Raji (cell line): ENCODE results near the gene PRR29.

Source experiments
- POLR2A ChIP-seq: IDR thresholded peaks from 2 replicates; pipeline ENCODE4 v1.6.1; 2011; ENCODE audit warnings: low read depth, low read length, control low read depth; ENCODE audit not compliant: insufficient read depth

PRR29 gene

DNA sequence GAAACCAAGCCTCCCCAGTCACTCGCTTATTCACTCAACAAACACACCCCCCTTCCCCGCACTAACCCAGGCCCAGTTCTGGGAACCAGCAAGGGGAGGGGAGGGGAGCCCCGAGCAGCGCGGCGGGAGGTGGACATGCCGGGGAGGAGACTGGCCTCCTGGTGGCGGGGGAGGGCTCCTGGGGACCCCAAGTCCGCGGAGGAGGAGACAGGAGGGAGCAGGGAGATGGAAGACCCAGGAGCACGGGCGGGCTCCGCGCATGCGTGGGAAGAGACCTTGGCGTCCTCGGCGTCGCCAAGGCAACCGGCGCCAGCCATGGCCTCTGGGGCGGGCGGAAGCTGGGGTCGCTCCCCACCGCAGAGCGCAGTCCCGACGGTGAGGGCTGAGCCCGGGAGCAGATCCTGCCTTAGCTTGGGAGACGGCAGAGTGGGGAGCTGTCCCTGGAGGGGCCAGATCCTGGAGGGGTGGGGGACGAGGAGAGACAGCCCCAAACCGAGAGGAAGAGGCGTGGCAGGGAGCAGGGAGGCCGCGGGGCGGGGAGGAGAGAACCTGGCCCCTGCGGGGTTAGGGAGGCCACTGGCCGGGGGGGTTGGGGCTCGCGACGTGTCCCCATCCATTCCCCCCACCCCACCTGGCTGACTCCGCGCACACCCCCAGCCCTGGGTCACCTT is at the start of gene PRR29:
PRR29 (plus strand) TSS at position 302 of the 671 bp plus-strand sequence; CDS start at position 316, 14 bp downstream.
- no peak for TF ChIP-seq POLR2A

DNA sequence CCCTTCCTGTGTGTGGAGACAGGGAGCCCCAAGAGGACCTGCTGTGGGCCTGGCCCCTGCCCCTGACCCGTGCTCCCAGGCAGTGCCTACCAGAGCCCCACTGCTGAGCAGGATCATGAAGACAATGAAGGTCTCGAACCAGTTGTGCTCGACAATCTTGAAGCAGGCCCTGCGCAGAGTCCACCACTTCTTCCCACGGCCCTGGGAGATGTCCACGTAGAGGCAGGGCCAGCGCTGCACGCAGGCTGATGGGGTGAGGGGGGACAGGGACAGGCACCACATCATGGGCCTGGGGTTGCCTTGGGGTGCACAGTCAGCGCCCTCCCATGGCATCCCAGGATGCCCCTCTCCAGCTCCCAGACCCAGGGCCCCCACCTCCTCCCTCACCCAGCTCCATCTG is 49.6 kb upstream of the PRR29 start:
- TF ChIP-seq POLR2A, result no peak

DNA sequence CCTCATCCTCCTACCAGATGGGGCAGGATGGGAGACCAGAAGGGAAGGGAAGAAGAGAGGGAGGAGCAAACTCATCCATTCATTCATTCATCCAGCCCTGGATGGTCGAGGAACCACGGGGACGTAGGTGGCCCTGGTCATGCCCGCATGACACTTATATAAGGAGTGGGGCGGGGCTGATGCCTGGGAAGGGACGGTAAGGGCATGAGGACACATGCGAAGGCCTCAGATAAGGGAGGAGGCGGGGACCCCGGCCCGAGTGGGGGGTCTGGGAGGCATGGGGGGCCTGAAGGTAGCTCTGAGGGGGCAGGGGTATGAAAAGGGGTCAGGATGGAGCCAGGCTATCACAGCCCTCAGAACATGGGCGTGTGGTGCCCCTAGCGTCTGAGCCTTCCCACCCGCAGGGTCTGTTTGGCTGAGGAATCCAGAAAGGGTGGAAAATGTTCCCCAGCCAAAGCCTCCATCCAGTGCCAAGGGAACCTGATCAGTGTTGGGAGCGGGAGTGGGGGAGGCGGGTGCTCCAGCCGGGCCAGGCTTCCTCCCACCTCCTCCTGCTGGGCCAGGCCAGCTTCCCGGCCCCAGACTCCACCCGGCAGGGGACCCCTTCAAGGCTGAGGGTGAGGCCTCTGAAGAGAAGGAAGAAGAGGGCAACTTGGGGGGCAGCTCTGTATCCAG is 48.4 kb upstream of the PRR29 start:
- no peak for TF ChIP-seq POLR2A

DNA sequence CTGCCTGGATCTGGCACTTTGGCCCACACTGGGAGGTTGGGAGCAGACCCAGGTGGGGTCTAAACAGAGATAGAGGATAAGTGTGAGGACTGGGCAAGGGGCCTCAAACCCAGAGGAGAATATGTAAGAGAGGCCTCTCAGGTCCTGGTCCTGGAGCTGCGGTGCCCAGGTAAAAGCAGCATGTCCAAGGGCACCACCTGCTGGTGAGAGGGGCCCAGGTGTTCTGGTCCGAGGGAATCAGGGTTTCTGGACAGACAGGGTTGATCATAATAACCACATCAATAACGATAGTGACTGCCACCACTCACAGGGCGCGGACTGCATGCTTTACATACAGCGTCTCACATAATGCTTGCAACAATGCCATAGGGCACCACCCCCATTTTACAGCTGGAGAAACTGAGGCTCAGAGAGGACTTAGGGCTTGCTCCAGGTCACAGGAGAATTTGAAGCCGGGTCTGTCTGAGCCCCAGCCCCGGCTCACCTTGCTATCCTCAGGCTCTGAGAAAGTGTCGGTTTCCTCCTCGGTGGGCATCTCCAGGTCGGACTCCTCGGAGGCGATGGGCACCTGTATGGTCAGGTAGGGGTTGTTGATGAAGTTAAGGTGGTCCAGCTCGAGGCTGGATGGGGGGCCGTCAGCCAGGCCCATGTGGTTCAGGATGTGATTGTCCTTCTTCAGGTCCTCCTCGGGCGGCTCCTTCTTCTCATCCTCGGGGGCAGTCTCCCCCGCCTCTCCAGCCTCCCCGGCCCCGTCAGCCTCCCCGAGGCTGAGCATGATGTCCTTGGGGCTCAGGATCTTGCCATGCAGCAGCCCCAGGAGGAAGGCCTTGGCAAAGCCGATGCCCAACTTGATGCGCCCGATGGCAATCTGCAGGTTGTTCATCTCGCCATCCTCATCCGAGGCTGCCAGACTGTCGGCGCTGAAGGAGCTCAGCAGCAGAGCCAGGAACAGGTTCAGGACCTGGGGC is 46.9 kb upstream of the PRR29 start:
- no peak for TF ChIP-seq POLR2A

DNA sequence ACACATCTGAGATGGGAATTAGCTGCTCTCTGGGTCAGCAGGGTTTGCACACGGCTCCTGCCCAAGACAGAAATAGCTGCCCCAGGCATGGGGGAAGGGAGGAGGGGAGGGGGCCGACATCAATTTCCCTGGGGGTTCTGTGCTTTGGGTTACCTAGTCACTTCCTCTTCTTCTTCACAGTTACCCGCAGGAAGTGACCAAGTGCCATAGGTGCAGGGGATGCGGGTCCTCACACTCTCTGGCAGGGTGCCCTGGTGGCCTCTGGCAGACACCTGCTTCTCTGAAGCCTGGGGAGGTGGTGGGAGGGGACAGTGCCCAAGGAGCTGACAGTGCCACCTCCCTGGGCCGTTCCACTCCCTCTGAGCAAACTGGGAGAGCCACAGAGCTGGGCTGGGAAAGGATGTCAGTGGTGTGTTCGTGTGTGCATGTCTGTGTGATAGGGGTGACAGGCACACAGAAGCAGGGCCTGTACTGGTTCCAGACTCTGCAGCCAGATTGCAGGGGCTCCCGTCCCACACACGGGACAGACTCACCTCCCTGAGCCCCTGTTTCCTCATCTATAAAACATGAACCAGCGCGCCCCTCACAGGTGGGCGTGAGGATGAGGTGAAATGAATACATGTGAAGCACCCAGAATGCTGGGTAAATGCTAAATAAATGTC is 43.6 kb upstream of the PRR29 start:
- TF ChIP-seq POLR2A, result peak; percentile 26; the same call in 1 of the 2 replicates

DNA sequence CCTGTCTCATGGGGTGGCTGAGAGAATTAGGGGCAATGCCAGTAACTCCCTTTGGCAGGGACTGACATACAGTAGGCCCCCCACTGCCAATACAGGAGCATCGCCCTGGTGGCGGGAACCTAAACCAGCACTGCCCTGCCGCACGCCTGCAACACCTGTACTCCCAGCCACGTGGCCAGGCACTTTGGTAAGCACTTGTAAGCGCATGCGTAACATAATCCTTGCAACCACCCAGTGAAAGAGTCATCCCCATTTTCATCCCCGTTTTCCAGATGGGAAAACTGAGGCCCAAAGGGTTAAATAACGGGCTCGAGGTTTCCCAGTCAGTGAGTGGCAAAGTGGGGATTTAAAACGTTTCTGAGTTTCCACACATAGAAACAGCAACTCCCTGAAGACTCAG is 42.9 kb upstream of the PRR29 start:
- TF ChIP-seq POLR2A, result no peak

DNA sequence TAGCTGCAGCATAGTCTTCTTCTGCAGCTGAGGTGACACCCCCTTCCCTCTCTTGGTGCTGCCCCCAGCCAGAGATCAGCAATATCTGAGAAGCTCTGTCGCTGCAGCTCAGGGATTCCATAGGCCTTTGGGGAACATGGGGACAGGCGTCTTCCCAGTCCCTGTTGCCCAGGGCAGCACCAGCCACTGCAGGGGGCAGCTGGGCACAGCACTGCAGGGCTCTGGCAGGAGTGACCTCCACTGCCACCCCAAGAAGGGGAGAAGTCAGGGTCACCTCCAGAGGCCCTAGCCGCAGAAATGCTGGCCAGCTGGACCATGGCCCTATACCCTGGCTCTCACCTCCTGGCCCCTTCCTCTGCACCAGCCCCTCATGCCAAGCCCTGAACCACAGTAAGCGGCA is 42.4 kb upstream of the PRR29 start:
- TF ChIP-seq POLR2A, result no peak

DNA sequence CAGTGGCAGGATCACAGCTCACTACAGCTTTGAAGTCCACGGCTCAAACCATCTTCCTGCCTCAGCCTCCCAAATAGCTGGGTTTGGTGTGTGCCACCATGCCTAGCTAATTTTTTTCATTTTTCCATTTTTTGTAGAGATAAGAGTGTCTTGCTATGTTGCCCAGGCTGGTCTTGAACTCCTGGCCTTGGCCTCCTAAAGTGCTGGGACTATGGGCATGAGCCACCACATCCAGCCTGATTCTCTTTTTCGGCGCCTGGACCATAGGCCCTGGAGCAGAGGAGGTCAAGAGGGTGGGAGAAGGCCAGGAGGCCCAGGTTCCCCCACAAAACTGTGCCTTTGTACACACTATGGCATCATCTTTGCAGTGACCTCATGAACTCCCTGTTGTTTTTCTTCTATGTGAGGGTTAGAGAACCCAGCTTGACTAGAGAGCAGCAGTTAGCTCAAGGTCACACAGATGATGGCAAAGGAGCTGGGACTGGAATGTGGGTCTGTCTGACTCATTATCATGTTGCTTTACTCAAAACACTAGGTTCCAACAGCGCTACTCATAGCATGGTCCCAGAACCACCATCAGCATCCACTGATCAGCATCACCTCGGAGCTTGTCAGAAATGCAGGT is 41.7 kb upstream of the PRR29 start:
- no peak for TF ChIP-seq POLR2A

DNA sequence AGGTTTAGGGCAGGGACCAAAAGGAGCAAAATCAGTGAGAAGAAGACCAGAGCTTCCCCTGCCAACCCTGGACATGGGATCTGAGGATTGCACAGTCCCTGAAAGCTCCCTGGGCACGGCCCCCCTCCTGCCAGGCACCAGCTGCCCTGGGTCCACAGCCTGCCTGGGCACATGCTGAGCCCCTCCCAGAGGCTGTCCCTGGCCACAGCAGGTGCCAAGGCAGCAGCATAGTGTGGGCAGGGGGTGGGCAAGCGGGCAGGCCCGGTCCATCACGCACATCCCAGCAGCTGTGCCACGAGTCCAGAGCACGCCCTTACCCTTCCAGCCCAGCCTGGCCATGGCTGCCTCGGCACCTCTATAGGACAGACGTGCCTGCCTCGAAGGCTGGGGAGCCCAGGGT is 38.1 kb upstream of the PRR29 start:
- TF ChIP-seq POLR2A, result no peak

DNA sequence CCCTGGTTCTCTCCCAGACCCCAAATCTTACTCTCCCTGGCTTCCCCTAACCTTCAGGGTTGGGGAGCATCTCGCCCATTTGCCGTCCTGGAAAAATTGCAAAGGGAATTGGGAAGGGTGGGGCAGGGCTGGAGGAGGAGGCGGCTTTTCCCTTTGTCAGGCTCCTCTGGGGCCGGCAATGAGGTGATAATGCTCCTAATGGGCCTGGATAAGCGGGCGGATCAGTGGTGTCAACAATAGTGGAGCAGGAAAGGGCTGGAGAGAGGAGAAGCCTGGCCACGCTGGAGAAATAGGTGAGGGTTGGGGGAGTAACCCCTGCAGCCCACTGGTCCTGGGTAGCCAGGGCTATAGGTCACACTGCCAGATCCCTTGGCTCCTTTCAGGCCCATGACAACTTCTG is 37.7 kb upstream of the PRR29 start:
- TF ChIP-seq POLR2A, result no peak

DNA sequence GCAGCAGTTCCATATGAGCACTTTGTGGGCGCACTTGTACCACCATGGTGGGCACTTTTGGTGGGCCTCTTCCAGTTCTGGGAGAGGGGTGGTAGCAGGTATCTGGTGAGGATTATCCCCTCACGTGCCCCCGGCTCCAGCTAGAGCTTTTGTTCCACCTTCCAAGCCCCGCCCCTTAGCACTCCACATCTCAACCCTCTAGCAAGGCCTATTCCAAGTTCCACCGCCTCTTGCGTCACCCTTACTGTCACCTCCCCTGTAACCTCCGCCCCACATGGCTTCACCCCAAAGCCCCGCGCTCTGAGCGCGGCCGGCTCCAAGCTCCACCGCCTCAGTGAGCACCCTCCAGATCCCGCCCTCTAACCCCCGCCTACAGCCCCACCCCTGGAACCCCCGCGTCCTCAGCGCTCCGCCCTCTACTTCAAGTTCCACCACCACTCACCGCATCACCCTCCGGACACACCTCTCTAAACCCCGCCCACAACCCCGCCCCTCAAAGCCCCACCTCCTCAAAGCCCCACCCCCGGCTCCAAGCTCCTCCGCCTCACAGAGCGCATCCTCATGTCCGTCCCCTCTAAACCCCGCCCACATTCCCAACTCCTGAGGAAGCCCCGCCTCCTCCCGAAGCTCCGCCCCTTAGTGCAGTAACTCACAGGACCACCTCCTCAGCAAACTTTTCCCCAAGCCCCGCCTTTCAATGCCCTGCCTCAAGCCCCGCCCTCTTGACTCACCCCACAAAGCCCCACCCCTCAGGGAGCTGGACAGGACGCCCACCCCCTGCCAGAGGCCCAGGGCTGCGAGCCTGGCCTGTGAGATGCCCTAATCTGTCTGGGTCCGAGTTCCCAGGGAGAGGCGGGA is 36.6 kb upstream of the PRR29 start:
- peak; percentile 49; the same call in 1 of the 2 replicates for TF ChIP-seq POLR2A

DNA sequence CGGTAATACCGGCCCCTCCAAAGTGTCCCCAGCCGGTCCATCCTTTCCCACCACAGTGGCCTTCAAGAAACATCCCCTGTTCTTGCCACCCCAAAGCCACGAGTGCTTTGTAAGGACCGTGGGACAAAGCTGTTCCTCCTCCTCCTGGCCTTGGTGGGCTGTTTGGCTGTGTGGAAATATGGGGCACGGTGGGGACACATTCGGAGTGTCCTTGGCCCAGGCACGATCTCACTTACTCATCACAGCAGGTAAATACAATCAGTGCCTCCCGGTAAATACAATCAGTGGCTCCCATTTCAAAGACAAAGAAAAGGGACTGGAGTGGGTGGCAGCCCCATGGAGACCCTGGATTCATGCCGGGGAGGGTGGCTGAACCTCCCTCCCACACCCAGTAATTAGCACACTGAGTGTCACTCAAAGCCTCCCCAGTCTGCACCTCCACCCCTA is 35.8 kb upstream of the PRR29 start:
- no peak for TF ChIP-seq POLR2A

DNA sequence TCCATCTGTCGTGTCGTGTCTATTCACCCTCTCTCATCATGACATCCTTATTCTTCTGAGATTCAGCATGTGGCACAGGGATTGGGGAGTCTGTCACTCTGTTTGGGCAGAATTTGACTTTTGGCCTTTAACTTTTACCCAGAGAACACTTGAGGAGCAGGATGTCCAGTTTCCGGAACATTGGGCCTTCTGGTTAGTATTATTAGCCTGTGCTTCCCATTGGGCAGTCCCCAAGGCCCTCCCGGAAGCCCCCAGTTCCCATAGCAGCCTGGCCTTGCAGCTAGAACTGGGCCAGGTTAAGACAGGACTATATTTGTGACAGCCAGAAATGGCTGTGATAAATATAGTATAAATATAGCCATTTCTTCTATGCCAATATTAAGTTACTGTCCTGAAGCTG is 35.0 kb upstream of the PRR29 start:
- no peak for TF ChIP-seq POLR2A

DNA sequence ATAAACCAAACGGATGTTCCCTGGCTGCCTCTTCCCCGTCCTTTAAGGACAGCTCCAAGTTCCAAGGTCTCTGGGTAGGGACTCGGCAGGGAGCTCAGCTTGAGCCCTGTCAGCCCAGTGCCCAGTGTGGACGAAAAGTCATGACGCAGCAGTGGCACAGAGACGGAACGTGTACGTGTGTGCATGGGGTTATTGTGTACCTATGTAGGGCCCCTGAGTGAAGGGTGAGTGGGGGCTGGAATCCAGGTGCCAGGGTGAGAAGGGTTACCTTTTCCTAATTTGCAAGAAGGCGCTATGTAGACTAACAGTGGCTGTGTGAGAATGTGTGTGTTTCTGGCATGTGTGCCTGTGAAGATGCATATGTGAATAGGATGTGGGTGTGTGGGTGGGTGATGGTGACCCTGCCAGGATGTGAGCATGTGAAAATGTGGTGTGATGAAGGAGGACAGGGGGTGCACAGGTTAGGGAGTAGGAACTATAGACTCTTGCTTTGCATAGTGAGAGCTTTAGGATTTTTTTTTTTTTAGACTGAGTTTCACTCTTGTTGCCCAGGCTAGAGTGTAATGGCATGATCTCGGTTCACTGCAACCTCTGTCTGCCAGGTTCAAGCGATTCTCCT is 31.4 kb upstream of the PRR29 start:
- TF ChIP-seq POLR2A, result no peak

DNA sequence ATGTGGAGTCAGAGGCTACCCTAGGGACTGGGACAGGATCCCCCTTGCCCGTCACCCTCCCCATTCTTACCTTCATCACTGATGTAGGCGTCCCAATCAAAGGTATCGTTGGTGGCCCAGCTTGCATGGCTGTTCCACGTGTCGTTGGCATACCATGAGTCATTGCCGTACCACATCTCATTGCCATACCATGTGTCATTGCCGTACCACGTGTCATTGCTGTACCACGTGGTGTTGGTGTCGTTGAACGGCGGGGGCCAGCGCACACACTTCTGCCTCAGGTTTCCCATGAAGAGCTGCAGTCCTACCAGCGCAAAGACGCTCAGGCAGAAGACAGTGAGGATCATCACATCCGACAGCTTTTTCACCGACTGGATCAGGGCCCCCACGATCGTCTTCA is 30.2 kb upstream of the PRR29 start:
- no peak for TF ChIP-seq POLR2A
